OCI-M1 (cell line): ENCODE measurements around the gene CMBL.
A peak's percentile ranks its signal among the peaks of the same experiment; 100 is the strongest.
"Not testable (repeated sequence)": the region's sequence is repeated elsewhere in the genome, so short reads cannot be mapped to it uniquely, and the experiment has no call there.

Experiments used
- DNase-seq: peaks from one replicate; lab custom pipeline; 2025; lab: John Stamatoyannopoulos, UW

Gene CMBL

DNA sequence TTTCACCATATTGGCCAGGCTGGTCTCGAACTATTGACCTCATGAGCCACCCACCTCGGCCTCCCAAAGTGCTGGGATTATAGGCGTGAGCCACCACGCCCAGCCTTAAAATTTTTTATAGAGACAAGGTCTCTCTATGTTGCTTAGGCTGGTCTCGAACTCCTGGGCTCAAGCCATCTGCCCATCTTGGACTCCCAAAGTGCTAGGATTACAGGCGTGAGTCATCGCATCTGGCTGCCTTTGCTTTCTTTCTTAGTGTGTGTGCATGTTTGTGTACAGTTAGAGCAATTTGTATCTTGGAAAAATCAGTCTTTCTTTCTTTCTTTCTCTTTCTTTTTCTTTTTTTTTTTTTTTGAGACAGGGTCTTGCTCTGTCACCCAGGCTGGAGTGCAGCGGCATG is 22.3 kb downstream of the CMBL start:
- DNase-seq, result not testable (repeated sequence)

- DNase-seq, result peak; percentile 88
Measured at GRCh38 chr5:10283927-10284635, 23.6 kb downstream of the CMBL start.

GRCh38 chr5:10279925-10280720 is 27.6 kb downstream of the CMBL start:
- DNase-seq, result no peak

DNA sequence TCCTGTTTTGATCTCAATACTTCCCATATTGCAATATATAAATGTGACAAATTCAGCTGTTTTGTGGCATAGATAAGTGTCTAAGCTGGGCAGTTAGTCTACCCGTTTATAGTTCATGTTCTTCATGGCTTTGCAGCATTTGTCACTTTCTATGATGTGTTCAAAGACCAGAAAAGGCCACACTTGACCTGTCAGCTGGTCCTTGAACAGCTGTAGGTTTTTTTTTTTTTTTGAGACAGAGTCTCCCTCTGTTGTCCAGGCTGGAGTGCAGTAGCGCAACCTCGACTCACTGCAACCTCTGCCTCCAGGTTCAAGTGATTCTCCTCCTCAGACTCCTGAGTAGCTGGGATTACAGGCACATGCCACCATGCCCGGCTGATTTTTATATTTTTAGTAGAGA is 28.4 kb downstream of the CMBL start:
- no peak for DNase-seq

- no peak for DNase-seq
Measured at GRCh38 chr5:10278658-10279279, 28.9 kb downstream of the CMBL start.

- DNase-seq, result no peak
Measured at GRCh38 chr5:10277773-10278630, 29.7 kb downstream of the CMBL start.

DNA sequence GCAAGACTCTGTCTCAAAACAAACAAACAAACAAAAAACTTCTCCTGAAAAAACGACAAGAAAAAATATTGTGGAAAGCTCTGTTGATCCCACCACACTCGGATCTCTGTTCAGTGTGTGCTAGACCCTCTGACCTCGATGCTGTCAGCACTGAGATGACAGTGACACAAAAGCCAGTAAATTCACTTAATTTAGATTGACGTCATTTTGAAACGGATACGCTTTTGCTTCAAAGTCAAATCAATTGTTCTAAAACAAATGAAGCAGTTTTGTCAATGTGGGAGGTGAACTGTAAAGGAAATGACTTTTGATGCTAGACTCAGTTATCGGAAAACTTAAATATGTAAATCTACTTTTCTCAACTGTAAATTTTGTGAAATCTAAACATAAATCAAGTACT is 31.0 kb downstream of the CMBL start:
- DNase-seq, result no peak

DNA sequence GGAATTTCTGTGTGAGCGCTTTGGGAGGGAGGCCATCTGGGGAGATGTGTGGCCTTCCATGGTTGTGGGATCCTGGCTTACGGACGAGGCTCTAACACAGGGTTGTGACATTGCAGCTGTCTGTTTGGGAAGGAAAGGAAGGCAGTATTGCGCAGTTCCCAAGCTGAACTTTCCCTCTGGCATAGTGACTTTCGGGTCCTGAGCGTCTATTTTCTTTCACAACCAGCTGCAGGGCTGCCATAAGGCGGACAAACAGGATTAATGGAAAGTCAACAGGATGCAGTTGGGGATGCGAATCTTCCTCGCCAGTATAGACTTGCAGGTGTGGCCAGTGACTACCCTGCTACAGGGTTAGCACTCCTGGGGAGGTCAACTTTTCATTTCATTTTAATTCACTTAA is 31.7 kb downstream of the CMBL start:
- no peak for DNase-seq

- no peak for DNase-seq
Measured at GRCh38 chr5:10275460-10275859, 32.2 kb downstream of the CMBL start.

DNA sequence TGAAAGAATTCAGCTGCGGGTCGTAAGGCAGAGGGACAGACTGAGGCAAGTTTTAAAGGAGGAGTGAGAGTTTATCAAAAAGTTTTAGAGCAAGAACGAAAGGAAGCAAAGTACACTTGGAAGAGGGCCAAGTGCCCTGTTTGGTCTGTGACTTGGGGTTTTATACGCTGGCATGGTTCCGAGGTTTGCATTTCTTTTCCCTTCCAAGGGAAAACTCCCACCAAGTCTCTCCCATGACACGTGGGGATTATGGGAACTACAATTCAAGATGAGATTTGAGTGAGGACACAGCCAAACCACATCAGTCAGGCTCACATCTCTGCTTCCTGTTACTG is 34.9 kb downstream of the CMBL start:
- DNase-seq, result not testable (repeated sequence)

GRCh38 chr5:10272053-10272874 is 35.4 kb downstream of the CMBL start:
- no peak for DNase-seq

- DNase-seq, result no peak
Measured at GRCh38 chr5:10268100-10268499, 39.6 kb downstream of the CMBL start.

GRCh38 chr5:10266839-10267238 is 40.9 kb downstream of the CMBL start:
- DNase-seq, result no peak

- no peak for DNase-seq
Measured at GRCh38 chr5:10266137-10266536, 41.6 kb downstream of the CMBL start.

- no peak for DNase-seq
Measured at GRCh38 chr5:10265245-10266109, 42.2 kb downstream of the CMBL start.

GRCh38 chr5:10264604-10265003 is 43.1 kb downstream of the CMBL start:
- no peak for DNase-seq

GRCh38 chr5:10262995-10263394 is 44.7 kb downstream of the CMBL start:
- no peak for DNase-seq

- DNase-seq, result no peak
Measured at GRCh38 chr5:10262121-10262774, 45.5 kb downstream of the CMBL start.

DNA sequence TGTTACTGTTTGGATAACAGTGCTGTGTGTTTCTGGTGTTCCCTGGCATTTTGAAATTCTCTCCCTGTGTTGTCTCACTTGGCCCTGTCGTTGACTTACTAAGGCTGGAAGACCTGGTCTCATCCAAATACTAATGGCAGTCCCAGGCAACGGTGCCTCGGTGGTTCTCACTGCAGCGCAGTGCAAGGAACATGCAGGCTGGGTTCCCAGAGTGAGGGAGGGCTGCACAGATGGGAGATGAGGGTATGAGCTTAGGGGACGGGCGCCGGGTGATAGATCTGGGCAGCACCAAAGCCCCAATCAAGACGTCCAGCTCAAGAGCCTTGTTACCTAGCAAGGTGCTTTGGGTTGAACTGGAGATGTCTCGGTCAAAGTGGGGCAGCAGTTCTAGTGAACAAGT is 46.6 kb downstream of the CMBL start:
- DNase-seq, result no peak

DNA sequence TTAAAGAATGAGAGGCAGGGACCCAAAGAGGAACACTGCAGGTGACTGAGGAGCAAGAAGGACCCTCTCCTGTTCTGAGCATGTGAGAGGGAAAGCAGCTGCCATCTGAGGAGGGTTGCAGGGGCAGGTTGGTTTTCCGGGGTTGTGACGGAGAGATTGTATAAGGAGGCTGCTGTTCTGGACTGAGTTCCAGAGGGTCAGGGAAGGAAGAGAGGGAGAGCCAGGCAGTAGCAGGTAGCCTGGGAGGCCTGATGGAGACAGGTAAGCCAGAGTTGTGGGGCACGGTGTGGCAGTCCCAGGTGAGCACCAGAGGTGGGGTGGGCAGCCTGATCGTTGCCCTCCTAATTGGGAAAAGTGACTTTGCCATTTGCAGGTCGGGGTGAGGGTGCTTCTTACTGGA is 47.8 kb downstream of the CMBL start:
- no peak for DNase-seq
